ENCODE measurements around the gene BEST4. TPM values are rescaled to one million over a fixed set of nuclear protein-coding genes. Genes with fewer than 3 reads are reported as not detected.
A peak's percentile ranks its signal among the peaks of the same experiment; 100 is the strongest.
"Not testable (repeated sequence)": the region's sequence is repeated elsewhere in the genome, so short reads cannot be mapped to it uniquely, and the experiment has no call there.

Gene BEST4
- total RNA-seq, 1 donor from 2014 or later, result 0.84 TPM

- H2AFZ ChIP-seq (replicated peaks), result no peak overlapping the region
- no peak for DNase-seq (ENCODE audit: low spot score)
- peaks cover 7% of the 10 kb centered on the region for H3K27me3 Mint-ChIP-seq (ENCODE audit: insufficient read depth, low read depth)
These were observed 39.4 kb upstream of the BEST4 start for GRCh38 chr1:44827197-44828002.

DNA sequence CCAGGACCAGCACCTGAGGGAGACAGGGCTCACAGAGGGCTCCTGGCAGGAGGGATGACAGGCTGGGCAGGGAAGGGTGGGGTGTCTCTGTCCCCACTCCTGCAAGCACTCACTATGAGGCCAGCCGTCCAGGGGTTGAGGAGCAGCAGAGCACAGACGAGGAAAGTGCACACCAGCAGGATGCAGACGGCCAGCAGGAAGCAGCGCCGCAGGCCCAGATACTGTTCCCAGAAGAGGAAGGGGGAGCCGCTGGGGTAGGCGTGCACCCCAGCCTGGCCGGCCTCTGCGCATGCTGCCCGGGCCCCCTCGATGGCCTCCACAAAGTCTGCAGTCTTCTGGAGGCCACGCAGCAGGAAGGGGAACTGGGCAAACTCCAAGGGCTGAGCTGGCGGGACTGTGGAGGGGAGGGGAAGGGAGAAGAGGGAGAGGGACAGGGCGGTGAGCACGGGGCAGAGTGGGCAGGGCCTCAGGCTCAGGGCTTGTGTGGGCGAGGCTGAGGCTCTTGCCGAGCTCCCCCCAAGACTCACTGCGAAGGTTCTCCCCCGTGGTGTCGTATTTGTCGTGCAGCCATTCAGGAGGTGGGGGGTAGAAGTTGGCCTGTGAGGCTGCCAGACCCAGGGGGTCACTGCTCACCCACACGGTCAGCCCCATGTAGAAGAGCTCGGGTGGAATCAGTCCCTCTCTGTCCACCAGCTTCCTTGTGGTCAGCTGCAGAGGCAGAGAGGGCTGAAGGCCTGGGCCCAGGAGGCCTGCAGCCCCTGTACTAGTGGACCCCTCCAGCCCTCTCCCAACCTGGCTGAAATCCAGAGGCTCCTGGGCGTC, 38.6 kb upstream of the BEST4 start:
- TF ChIP-seq CTCF (IDR thresholded peaks at IDR 0.05) (no peak), EZH2 (IDR thresholded peaks at IDR 0.05) (no peak), EZH2phosphoT487 (IDR thresholded peaks at IDR 0.05) (no peak)
- Histone ChIP-seq H3K79me2 (ENCODE audit: low read depth) (no peaks in the 10 kb centered on the region), H3K4me3 (no peak overlapping the region), H3K36me3 (no peaks in the 10 kb centered on the region), H3K4me1 (peaks cover 8% of the 10 kb centered on the region), H3K27ac (no peak overlapping the region), H3K9me3 (ENCODE audit: low read depth) (no peaks in the 10 kb centered on the region), H3K27me3 (no peaks in the 10 kb centered on the region), H3K9ac (no peak overlapping the region), H3K4me2 (no peak overlapping the region), H3F3A (ENCODE audit: low read depth) (no peaks in the 10 kb centered on the region), H4K20me1 (ENCODE audit: low read depth) (no peaks in the 10 kb centered on the region), H2AFZ (replicated peaks) (no peak overlapping the region)
- H3K27me3 Mint-ChIP-seq (ENCODE audit: insufficient read depth, low read depth), result peaks cover 7% of the 10 kb centered on the region
- no peaks in the 10 kb centered on the region for H3K36me3 Mint-ChIP-seq
- no peak for DNase-seq (ENCODE audit: low spot score)
- no peaks in the 10 kb centered on the region for H3K9me3 Mint-ChIP-seq
- H3K4me1 Mint-ChIP-seq, result peaks cover 3% of the 10 kb centered on the region
- no peak overlapping the region for H3K27ac Mint-ChIP-seq
- H3K4me3 Mint-ChIP-seq, result no peak overlapping the region

More at GRCh38 chr1:44827197-44828002, 39.4 kb upstream of the BEST4 start:
- no peaks in the 10 kb centered on the region for H3K9me3 Mint-ChIP-seq
- no peak overlapping the region for H3K4me2 ChIP-seq
- H3K27ac ChIP-seq, result no peak overlapping the region
- H3K9ac ChIP-seq, result no peak overlapping the region
- H4K20me1 ChIP-seq (ENCODE audit: low read depth), result no peaks in the 10 kb centered on the region
- peaks cover 3% of the 10 kb centered on the region for H3K4me1 Mint-ChIP-seq
- H3K79me2 ChIP-seq (ENCODE audit: low read depth), result no peaks in the 10 kb centered on the region
- H3K9me3 ChIP-seq (ENCODE audit: low read depth), result no peaks in the 10 kb centered on the region
- no peak overlapping the region for H3K4me3 Mint-ChIP-seq
- H3F3A ChIP-seq (ENCODE audit: low read depth), result no peaks in the 10 kb centered on the region
- H3K4me3 ChIP-seq, result no peak overlapping the region
- H3K27me3 ChIP-seq, result no peaks in the 10 kb centered on the region
- H3K36me3 ChIP-seq, result no peaks in the 10 kb centered on the region
- H3K36me3 Mint-ChIP-seq, result no peaks in the 10 kb centered on the region
- TF ChIP-seq CTCF (IDR thresholded peaks at IDR 0.05), result peak; percentile 35
- no peak for TF ChIP-seq EZH2phosphoT487 (IDR thresholded peaks at IDR 0.05)
- H3K4me1 ChIP-seq, result peaks cover 9% of the 10 kb centered on the region
- H3K27ac Mint-ChIP-seq, result no peak overlapping the region

- H3K4me1 Mint-ChIP-seq, result peaks cover 15% of the 10 kb centered on the region
- H4K20me1 ChIP-seq (ENCODE audit: low read depth); H3K9me3 ChIP-seq (ENCODE audit: low read depth); H3K4me3 Mint-ChIP-seq; H3K4me3 ChIP-seq; H3K36me3 Mint-ChIP-seq; H3K27ac ChIP-seq; DNase-seq (ENCODE audit: low spot score); H3K36me3 ChIP-seq; H3K27ac Mint-ChIP-seq; H3K27me3 ChIP-seq; H2AFZ ChIP-seq (replicated peaks); H3K9ac ChIP-seq; H3K9me3 Mint-ChIP-seq; H3K4me2 ChIP-seq; H3K4me1 ChIP-seq; H3K79me2 ChIP-seq (ENCODE audit: low read depth): not testable (repeated sequence)
- H3K27me3 Mint-ChIP-seq (ENCODE audit: insufficient read depth, low read depth), result peaks cover 15% of the 10 kb centered on the region
- peaks cover 15% of the 10 kb centered on the region for H3F3A ChIP-seq (ENCODE audit: low read depth)
These were observed 36.4 kb upstream of the BEST4 start for GRCh38 chr1:44824392-44824791.

All from neural progenitor cell (in vitro differentiated cells).